Measurements from ENCODE around the gene VPS13D.

GRCh38 chr1:12188657-12189327 lies 41.0 kb upstream of the VPS13D start:
- TF ChIP-seq EZH2 (IDR thresholded peaks at IDR 0.05; ENCODE audit: low read length, unreplicated experiment) (no peak), EZH2phosphoT487 (IDR thresholded peaks at IDR 0.05; ENCODE audit: borderline replicate concordance, low read length) (no peak), CTCF (conservative IDR thresholded peaks at IDR 0.05; ENCODE audit: low read depth, low read length) (no peak)

Data from PC-3 (cell line).